ENCODE data around the gene LBH. TPM values are rescaled to one million over a fixed set of nuclear protein-coding genes. Genes with fewer than 3 reads are reported as not detected.

The LBH gene
- total RNA-seq, 1 donor from 2014 or later = 51.7 TPM

- H4K20me1 ChIP-seq (ENCODE audit: insufficient read depth, low read length) = no peaks in the 10 kb centered on the region
- no peak overlapping the region for H3K4me3 ChIP-seq (ENCODE audit: insufficient read depth, low read depth, low read length)
- FAIRE-seq = no peak
- Mint-ChIP-seq H3K4me1 (ENCODE audit: low read depth, unreplicated experiment) (peaks cover 7% of the 10 kb centered on the region), H3K27me3 (ENCODE audit: low read depth, unreplicated experiment) (peaks cover 12% of the 10 kb centered on the region), H3K4me3 (ENCODE audit: unreplicated experiment) (no peak overlapping the region), H3K27ac (ENCODE audit: unreplicated experiment) (no peak overlapping the region), H3K36me3 (ENCODE audit: low read depth, unreplicated experiment) (no peaks in the 10 kb centered on the region), H3K9me3 (ENCODE audit: unreplicated experiment) (peaks cover 3% of the 10 kb centered on the region)
- no peaks in the 10 kb centered on the region for H3K27me3 ChIP-seq (ENCODE audit: insufficient read depth, low read length)
- H3K4me2 ChIP-seq (ENCODE audit: low read length) = no peak overlapping the region
- no peak overlapping the region for H2AFZ ChIP-seq (ENCODE audit: low read depth, low read length)
- H3K27ac ChIP-seq (ENCODE audit: low read depth, low read length) = no peak overlapping the region
- no peak overlapping the region for H3K9ac ChIP-seq (ENCODE audit: low read length)
- H3K36me3 ChIP-seq (ENCODE audit: insufficient read depth, low read length) = no peaks in the 10 kb centered on the region
- no peaks in the 10 kb centered on the region for H3K9me3 ChIP-seq (ENCODE audit: insufficient read depth, low read depth, low read length)
- H3K79me2 ChIP-seq (ENCODE audit: insufficient read depth, low read length) = no peaks in the 10 kb centered on the region
- no peak for DNase-seq (ENCODE audit: low read depth)
- no peak for TF ChIP-seq EZH2 (IDR thresholded peaks at IDR 0.05; ENCODE audit: insufficient read depth, low read length)
- no peak for TF ChIP-seq CTCF (IDR thresholded peaks at IDR 0.05; ENCODE audit: insufficient read depth, low read depth, low read length)
- H3K4me1 ChIP-seq (ENCODE audit: insufficient read depth, low read length) = no peaks in the 10 kb centered on the region
Measured at GRCh38 chr2:30194421-30194820, 36.9 kb upstream of the LBH start.

- H3K36me3 ChIP-seq (ENCODE audit: insufficient read depth, low read length) = no peaks in the 10 kb centered on the region
- H3K9me3 Mint-ChIP-seq (ENCODE audit: unreplicated experiment) = peaks cover 3% of the 10 kb centered on the region
- no peaks in the 10 kb centered on the region for H4K20me1 ChIP-seq (ENCODE audit: insufficient read depth, low read length)
- no peak for DNase-seq (ENCODE audit: low read depth)
- peaks cover 7% of the 10 kb centered on the region for H3K4me1 Mint-ChIP-seq (ENCODE audit: low read depth, unreplicated experiment)
- H3K4me3 Mint-ChIP-seq (ENCODE audit: unreplicated experiment) = no peak overlapping the region
- no peak overlapping the region for H3K27ac ChIP-seq (ENCODE audit: low read depth, low read length)
- no peaks in the 10 kb centered on the region for H3K27me3 ChIP-seq (ENCODE audit: insufficient read depth, low read length)
- no peak overlapping the region for H2AFZ ChIP-seq (ENCODE audit: low read depth, low read length)
- peaks cover 12% of the 10 kb centered on the region for H3K27me3 Mint-ChIP-seq (ENCODE audit: low read depth, unreplicated experiment)
- no peaks in the 10 kb centered on the region for H3K9me3 ChIP-seq (ENCODE audit: insufficient read depth, low read depth, low read length)
- H3K4me1 ChIP-seq (ENCODE audit: insufficient read depth, low read length) = no peaks in the 10 kb centered on the region
- no peak overlapping the region for H3K9ac ChIP-seq (ENCODE audit: low read length)
- no peak for TF ChIP-seq CTCF (IDR thresholded peaks at IDR 0.05; ENCODE audit: insufficient read depth, low read depth, low read length)
- TF ChIP-seq EZH2 (IDR thresholded peaks at IDR 0.05; ENCODE audit: insufficient read depth, low read length) = no peak
- no peak for FAIRE-seq
- no peak overlapping the region for H3K27ac Mint-ChIP-seq (ENCODE audit: unreplicated experiment)
- no peaks in the 10 kb centered on the region for H3K79me2 ChIP-seq (ENCODE audit: insufficient read depth, low read length)
- no peaks in the 10 kb centered on the region for H3K36me3 Mint-ChIP-seq (ENCODE audit: low read depth, unreplicated experiment)
- H3K4me3 ChIP-seq (ENCODE audit: insufficient read depth, low read depth, low read length) = no peak overlapping the region
- H3K4me2 ChIP-seq (ENCODE audit: low read length) = no peak overlapping the region
Measured at GRCh38 chr2:30195016-30195415, 36.3 kb upstream of the LBH start.

- H4K20me1 ChIP-seq (ENCODE audit: insufficient read depth, low read length) = no peaks in the 10 kb centered on the region
- no peaks in the 10 kb centered on the region for H3K9me3 ChIP-seq (ENCODE audit: insufficient read depth, low read depth, low read length)
- Mint-ChIP-seq H3K9me3 (ENCODE audit: unreplicated experiment) (no peaks in the 10 kb centered on the region), H3K27ac (ENCODE audit: unreplicated experiment) (no peak overlapping the region), H3K36me3 (ENCODE audit: low read depth, unreplicated experiment) (no peaks in the 10 kb centered on the region), H3K4me1 (ENCODE audit: low read depth, unreplicated experiment) (peaks cover 7% of the 10 kb centered on the region), H3K4me3 (ENCODE audit: unreplicated experiment) (no peak overlapping the region), H3K27me3 (ENCODE audit: low read depth, unreplicated experiment) (peaks cover 9% of the 10 kb centered on the region)
- H2AFZ ChIP-seq (ENCODE audit: low read depth, low read length) = no peak overlapping the region
- H3K4me1 ChIP-seq (ENCODE audit: insufficient read depth, low read length) = no peaks in the 10 kb centered on the region
- H3K36me3 ChIP-seq (ENCODE audit: insufficient read depth, low read length) = no peaks in the 10 kb centered on the region
- no peak overlapping the region for H3K27ac ChIP-seq (ENCODE audit: low read depth, low read length)
- DNase-seq (ENCODE audit: low read depth) (no peak), FAIRE-seq (no peak)
- no peak overlapping the region for H3K9ac ChIP-seq (ENCODE audit: low read length)
- no peaks in the 10 kb centered on the region for H3K27me3 ChIP-seq (ENCODE audit: insufficient read depth, low read length)
- H3K4me2 ChIP-seq (ENCODE audit: low read length) = no peak overlapping the region
- H3K79me2 ChIP-seq (ENCODE audit: insufficient read depth, low read length) = no peaks in the 10 kb centered on the region
- H3K4me3 ChIP-seq (ENCODE audit: insufficient read depth, low read depth, low read length) = no peak overlapping the region
- TF ChIP-seq EZH2 (IDR thresholded peaks at IDR 0.05; ENCODE audit: insufficient read depth, low read length) = no peak
- no peak for TF ChIP-seq CTCF (IDR thresholded peaks at IDR 0.05; ENCODE audit: insufficient read depth, low read depth, low read length)
Measured at GRCh38 chr2:30197570-30198192, 33.7 kb upstream of the LBH start.
